Gastroesophageal sphincter (tissue), 3 donors: ENCODE data around the gene DAP.

Experiments used
- CTCF ChIP-seq, 4 experiments: fragments of 200-600 bp in 2 of 4; fragments of 450-650 bp in 2 of 4; sonication (generic) in 1 of 4; IDR thresholded peaks; one replicate each; pipeline ENCODE4 v1.5.1; 2017 to 2019; ENCODE audit warnings: antibody characterized with exemption in 4 of 4, mild to moderate bottlenecking in 2 of 4, moderate library complexity in 2 of 4
- EP300 ChIP-seq: sonication (generic); formaldehyde crosslinking; IDR thresholded peaks from one replicate; pipeline ENCODE4 v1.6.1; 2017; ENCODE audit warnings: antibody characterized with exemption, mild to moderate bottlenecking
- POLR2A ChIP-seq, 2 donors: fragments of 450-650 bp; IDR thresholded peaks; one replicate each; pipeline ENCODE4 v1.6.1; 2017; ENCODE audit warnings: antibody characterized with exemption in 2 of 2, mild to moderate bottlenecking in 2 of 2, moderate library complexity in 1 of 2
- POLR2AphosphoS5 ChIP-seq: sonication (generic); formaldehyde crosslinking; IDR thresholded peaks from one replicate; pipeline ENCODE4 v1.6.1; 2017; ENCODE audit warnings: antibody characterized with exemption

GRCh38 chr5:10779592-10779991, 18.6 kb upstream of the DAP start:
- TF ChIP-seq CTCF (IDR thresholded peaks at IDR 0.05), result no peak
- no peak for TF ChIP-seq POLR2A (IDR thresholded peaks at IDR 0.05)
- no peak for TF ChIP-seq POLR2AphosphoS5
- no peak for TF ChIP-seq EP300
